ENCODE data around the gene CARTPT. TPM values are rescaled to one million over a fixed set of nuclear protein-coding genes. Genes with fewer than 3 reads are reported as not detected.

CARTPT gene
- total RNA-seq, result 1 to 10 TPM; 1.5 to 5.9 TPM

DNA sequence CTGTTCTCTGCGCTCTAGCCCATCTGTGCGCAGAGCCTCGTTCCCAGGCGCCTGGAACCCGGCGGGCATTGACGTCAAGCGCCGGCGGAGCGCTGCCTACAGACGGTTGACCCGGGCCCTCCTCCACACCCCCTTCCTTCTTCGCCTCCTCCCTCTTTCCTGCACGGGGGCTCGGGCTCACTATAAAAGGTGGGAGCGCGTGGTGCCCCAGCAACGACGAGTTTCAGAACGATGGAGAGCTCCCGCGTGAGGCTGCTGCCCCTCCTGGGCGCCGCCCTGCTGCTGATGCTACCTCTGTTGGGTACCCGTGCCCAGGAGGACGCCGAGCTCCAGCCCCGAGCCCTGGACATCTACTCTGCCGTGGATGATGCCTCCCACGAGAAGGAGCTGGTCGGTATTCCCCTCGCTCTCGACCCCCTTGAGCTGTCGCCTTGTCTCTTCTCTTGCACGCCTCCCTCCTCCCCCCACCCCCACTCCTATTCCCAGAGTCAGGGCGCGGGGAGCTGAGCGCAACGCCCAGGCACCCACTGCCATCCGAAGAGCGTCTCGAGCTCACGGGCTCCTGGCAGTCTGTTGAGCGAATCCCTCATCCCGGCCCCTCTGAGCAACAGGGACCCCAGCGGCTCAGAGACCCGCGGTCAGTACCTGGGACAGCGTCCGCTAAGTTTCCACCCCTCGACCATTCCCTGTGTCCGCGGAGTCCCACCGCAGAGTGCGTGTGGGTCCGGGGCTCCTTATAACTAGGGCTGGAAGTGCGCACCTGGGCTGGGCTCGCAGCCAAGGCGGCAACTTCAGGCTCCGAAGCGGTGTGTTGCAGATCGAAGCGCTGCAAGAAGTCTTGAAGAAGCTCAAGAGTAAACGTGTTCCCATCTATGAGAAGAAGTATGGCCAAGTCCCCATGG, at the start of gene CARTPT:
CARTPT (plus strand) TSS at position 213 of the 902 bp plus-strand sequence; CDS start at position 232, 19 bp downstream.
- Histone ChIP-seq H3K27me3 (replicated peaks; ENCODE audit: insufficient read depth) (no peaks in the 10 kb centered on the region), H3K4me3 (no peak within 1 kb of the TSS), H3K4me1 (replicated peaks) (peaks cover 5% of the 10 kb centered on the region), H3K36me3 (no peaks in the 10 kb centered on the region), H3K27ac (no peak within 1 kb of the TSS), H3K9me3 (no peaks in the 10 kb centered on the region)
- no peak for DNase-seq (ENCODE audit: low spot score)
- TF ChIP-seq, protein P1, sequence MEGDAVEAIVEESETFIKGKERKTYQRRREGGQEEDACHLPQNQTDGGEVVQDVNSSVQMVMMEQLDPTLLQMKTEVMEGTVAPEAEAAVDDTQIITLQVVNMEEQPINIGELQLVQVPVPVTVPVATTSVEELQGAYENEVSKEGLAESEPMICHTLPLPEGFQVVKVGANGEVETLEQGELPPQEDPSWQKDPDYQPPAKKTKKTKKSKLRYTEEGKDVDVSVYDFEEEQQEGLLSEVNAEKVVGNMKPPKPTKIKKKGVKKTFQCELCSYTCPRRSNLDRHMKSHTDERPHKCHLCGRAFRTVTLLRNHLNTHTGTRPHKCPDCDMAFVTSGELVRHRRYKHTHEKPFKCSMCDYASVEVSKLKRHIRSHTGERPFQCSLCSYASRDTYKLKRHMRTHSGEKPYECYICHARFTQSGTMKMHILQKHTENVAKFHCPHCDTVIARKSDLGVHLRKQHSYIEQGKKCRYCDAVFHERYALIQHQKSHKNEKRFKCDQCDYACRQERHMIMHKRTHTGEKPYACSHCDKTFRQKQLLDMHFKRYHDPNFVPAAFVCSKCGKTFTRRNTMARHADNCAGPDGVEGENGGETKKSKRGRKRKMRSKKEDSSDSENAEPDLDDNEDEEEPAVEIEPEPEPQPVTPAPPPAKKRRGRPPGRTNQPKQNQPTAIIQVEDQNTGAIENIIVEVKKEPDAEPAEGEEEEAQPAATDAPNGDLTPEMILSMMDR (IDR thresholded peaks at IDR 0.05), result no peak
- no peak for TF ChIP-seq POLR2AphosphoS5 (IDR thresholded peaks at IDR 0.05)
- intact Hi-C loops (cut with DNase I), result no loop called here
- WGBS, result 4% methylated on average over 64 of the region's 65 CpGs

DNA sequence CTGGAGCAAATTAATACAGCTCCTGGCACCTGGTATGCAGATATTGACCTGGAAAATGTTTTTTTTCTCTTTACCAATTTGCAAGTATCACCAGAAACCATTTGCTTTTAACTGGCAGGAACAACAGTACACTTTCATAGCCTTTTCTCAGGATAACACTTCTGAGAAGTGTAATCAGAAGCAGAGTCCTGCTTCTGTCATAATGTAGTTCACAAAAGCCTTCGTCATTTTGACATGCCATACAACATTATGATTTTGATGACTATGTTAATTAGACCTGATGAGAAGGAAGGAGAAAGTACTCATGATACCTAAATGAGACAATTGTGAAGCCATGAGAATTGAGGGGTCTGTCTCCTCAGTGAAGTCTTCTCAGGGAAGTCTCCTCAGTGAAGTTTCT, 41.1 kb upstream of the CARTPT start:
- Histone ChIP-seq H3K4me1 (replicated peaks) (no peaks in the 10 kb centered on the region), H3K9me3 (no peaks in the 10 kb centered on the region), H3K4me3 (no peak overlapping the region), H3K27me3 (replicated peaks; ENCODE audit: insufficient read depth) (no peaks in the 10 kb centered on the region), H3K36me3 (no peaks in the 10 kb centered on the region), H3K27ac (no peak overlapping the region)
- TF ChIP-seq, protein P1 (IDR thresholded peaks at IDR 0.05), result no peak
- TF ChIP-seq POLR2AphosphoS5 (IDR thresholded peaks at IDR 0.05) (no peak), POLR2A (IDR thresholded peaks at IDR 0.05) (no peak)
- DNase-seq (ENCODE audit: low spot score), result no peak
- 89% methylated on average over 1 of the region's 1 CpG for WGBS
- intact Hi-C loops (cut with DNase I), result no loop called here

DNA sequence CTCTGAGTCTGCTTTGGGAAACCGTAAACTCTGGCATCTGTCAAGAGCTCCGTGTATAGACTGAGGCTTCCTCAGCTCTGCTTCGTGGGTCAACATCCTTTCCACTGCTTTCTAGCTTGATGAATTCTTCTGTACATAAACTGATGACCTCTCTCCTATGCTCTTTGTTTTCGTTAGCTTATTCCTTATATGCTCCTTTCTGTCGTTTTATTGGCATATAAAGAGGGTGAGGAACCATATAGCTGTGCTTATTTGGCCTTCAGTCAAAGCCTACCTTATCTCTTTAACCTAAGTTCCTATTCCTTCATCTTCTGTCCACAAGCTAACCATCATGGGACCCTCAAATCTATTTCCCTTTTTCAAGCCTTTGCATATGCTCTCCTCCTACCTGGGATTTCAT, 39.4 kb upstream of the CARTPT start:
- Histone ChIP-seq H3K4me3 (no peak overlapping the region), H3K27ac (no peak overlapping the region), H3K36me3 (no peaks in the 10 kb centered on the region), H3K9me3 (no peaks in the 10 kb centered on the region), H3K4me1 (replicated peaks) (no peaks in the 10 kb centered on the region), H3K27me3 (replicated peaks; ENCODE audit: insufficient read depth) (no peaks in the 10 kb centered on the region)
- 47% methylated on average over 5 of the region's 5 CpGs for WGBS
- intact Hi-C loops (cut with DNase I), result no loop called here
- TF ChIP-seq POLR2AphosphoS5 (IDR thresholded peaks at IDR 0.05) (no peak), POLR2A (IDR thresholded peaks at IDR 0.05) (no peak)
- TF ChIP-seq, protein P1 (IDR thresholded peaks at IDR 0.05), result no peak
- DNase-seq (ENCODE audit: low spot score), result no peak

DNA sequence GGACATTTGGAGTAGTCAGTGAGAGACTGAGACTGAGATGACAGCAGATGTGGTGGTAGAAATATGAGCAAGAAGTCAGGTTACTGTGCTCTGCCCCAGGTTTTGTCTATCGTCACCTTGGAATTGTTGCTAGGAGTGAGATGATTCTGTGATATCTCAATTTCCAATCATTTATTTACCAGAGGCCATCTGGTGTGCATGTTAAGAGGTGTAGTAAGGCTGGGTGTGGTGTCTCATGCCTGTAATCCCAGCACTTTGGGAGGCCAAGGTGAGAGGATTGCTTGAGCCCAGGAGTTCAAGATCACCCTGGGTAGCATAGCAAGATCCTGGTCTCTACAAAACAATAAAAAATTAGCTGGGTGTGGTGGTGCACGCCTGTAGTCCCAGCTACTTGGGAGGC, 38.6 kb upstream of the CARTPT start:
- H3K27ac ChIP-seq, result no peak overlapping the region
- WGBS, result 91% methylated on average over 2 of the region's 2 CpGs
- intact Hi-C loops (cut with DNase I), result no loop called here
- no peaks in the 10 kb centered on the region for H3K9me3 ChIP-seq
- no peaks in the 10 kb centered on the region for H3K36me3 ChIP-seq
- no peaks in the 10 kb centered on the region for H3K4me1 ChIP-seq (replicated peaks)
- no peak overlapping the region for H3K4me3 ChIP-seq
- no peaks in the 10 kb centered on the region for H3K27me3 ChIP-seq (replicated peaks; ENCODE audit: insufficient read depth)
- TF ChIP-seq, protein P1 (IDR thresholded peaks at IDR 0.05), result no peak
- TF ChIP-seq POLR2AphosphoS5 (IDR thresholded peaks at IDR 0.05), result no peak
- no peak for TF ChIP-seq POLR2A (IDR thresholded peaks at IDR 0.05)
- no peak for DNase-seq (ENCODE audit: low spot score)

DNA sequence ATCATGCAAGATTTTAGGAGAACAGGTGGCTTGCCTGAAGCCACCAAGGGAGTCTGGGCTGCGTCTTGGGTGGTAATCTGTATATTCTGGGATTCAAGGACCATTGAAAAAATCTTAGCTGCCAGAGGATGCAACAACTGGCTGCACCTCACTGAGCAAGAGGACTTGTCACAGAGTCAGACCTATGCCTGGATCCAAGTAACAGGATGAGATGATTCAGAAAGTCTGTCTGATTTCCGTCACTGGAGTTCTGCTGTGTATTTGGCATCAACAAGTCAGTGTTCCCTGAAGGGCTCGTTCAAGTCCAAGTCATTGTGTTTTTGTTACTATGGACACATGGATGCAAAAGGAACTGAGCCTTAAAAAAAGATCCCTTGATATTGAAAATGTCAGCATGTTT, 37.8 kb upstream of the CARTPT start:
- DNase-seq (ENCODE audit: low spot score), result no peak
- H3K4me3 ChIP-seq, result no peak overlapping the region
- TF ChIP-seq, protein P1 (IDR thresholded peaks at IDR 0.05), result no peak
- TF ChIP-seq POLR2AphosphoS5 (IDR thresholded peaks at IDR 0.05) (no peak), POLR2A (IDR thresholded peaks at IDR 0.05) (no peak)
- no peaks in the 10 kb centered on the region for H3K27me3 ChIP-seq (replicated peaks; ENCODE audit: insufficient read depth)
- intact Hi-C loops (cut with DNase I), result no loop called here
- no peaks in the 10 kb centered on the region for H3K4me1 ChIP-seq (replicated peaks)
- no peaks in the 10 kb centered on the region for H3K9me3 ChIP-seq
- 51% methylated on average over 3 of the region's 3 CpGs for WGBS
- H3K36me3 ChIP-seq, result no peaks in the 10 kb centered on the region
- H3K27ac ChIP-seq, result no peak overlapping the region
